ENCODE measurements around the gene DLST.

DLST gene

GRCh38 chr14:74881431-74882102 lies at the start of gene DLST (continued):
- TF ChIP-seq PATZ1 (tag by site-specific recombination; IDR thresholded peaks at IDR 0.05), result peak; percentile 79
- peak; percentile 79 for TF ChIP-seq KLF8 (tag by site-specific recombination; IDR thresholded peaks at IDR 0.05)
- TF ChIP-seq ZNF280C (tag by site-specific recombination; IDR thresholded peaks at IDR 0.05), result no peak
- TF ChIP-seq ZNF580 (tag by site-specific recombination; IDR thresholded peaks at IDR 0.05), result peak; percentile 99
- peak; percentile 42 for TF ChIP-seq KLF1 (tag by site-specific recombination; IDR thresholded peaks at IDR 0.05)
- TF ChIP-seq ZNF837 (tag by site-specific recombination; IDR thresholded peaks at IDR 0.05), result peak; percentile 39; the same call in 1 of the 2 replicates
- TF ChIP-seq ZNF530 (tag by site-specific recombination; IDR thresholded peaks at IDR 0.05; ENCODE audit: low read depth), result no peak
- 0 out of 2 replicates have a peak, but pooled peaks have one; percentile 9 for TF ChIP-seq WT1 (tag by site-specific recombination; IDR thresholded peaks at IDR 0.05)
- no peak for TF ChIP-seq ZNF157 (tag by site-specific recombination; IDR thresholded peaks at IDR 0.05)

- no peak overlapping the region for H3K27ac ChIP-seq (ENCODE audit: extremely low read depth, low read depth, low read length)
- ChIA-PET CTCF (interaction anchor here (0.6 kb wide), 1 partner anchor 255 kb away, joined by 3 read pairs; no protein-coding TSS in a partner anchor), POLR2A (no interaction called here)
- H3K36me3 ChIP-seq (ENCODE audit: control insufficient read depth in 2 of 2, insufficient read depth in 1 of 2, low read length in 2 of 2), result peaks cover 25 to 60% of the 10 kb centered on the region in 2 experiments
- TF ChIP-seq ZNF2 (tag by site-specific recombination; IDR thresholded peaks at IDR 0.05) (no peak), ZNF16 (tag by site-specific recombination; IDR thresholded peaks at IDR 0.05; ENCODE audit: low read depth) (no peak), ZNF701 (tag by site-specific recombination; IDR thresholded peaks at IDR 0.05) (no peak)
- no peak overlapping the region for H3K4me3 ChIP-seq (ENCODE audit: low read depth, low read length)
- 0 out of 2 replicates have a peak, but pooled peaks cover 4% of the 10 kb centered on the region for H3K4me1 ChIP-seq (ENCODE audit: control insufficient read depth, insufficient read depth, low read length)
- H3K9me3 ChIP-seq (ENCODE audit: control insufficient read depth, insufficient read depth, low read depth, low read length), result no peaks in the 10 kb centered on the region
These were observed 48.9 kb upstream of the DLST start for GRCh38 chr14:74832849-74833248.

GRCh38 chr14:74834692-74835392 lies 46.9 kb upstream of the DLST start:
- H3K9me3 ChIP-seq (ENCODE audit: control insufficient read depth, insufficient read depth, low read depth, low read length), result no peaks in the 10 kb centered on the region
- no peaks in the 10 kb centered on the region for H3K4me1 ChIP-seq (ENCODE audit: control insufficient read depth, insufficient read depth, low read length)
- peaks cover 15 to 47% of the 10 kb centered on the region in 2 experiments for H3K36me3 ChIP-seq (ENCODE audit: control insufficient read depth in 2 of 2, insufficient read depth in 1 of 2, low read length in 2 of 2)
- ChIA-PET CTCF (interaction anchor here (0.6 kb wide), 1 partner anchor 222 kb away, joined by 4 read pairs; no protein-coding TSS in a partner anchor), POLR2A (no interaction called here)
- TF ChIP-seq ZNF658 (tag by site-specific recombination; IDR thresholded peaks at IDR 0.05), result no peak
- TF ChIP-seq ZBTB49 (tag by site-specific recombination; IDR thresholded peaks at IDR 0.05; ENCODE audit: low read depth), result no peak
- TF ChIP-seq SCRT2 (tag by site-specific recombination; IDR thresholded peaks at IDR 0.05), result no peak
- TF ChIP-seq ZNF239 (tag by site-specific recombination; IDR thresholded peaks at IDR 0.05), result no peak
- no peak for TF ChIP-seq KLF9 (tag by site-specific recombination; IDR thresholded peaks at IDR 0.05; ENCODE audit: low read depth)
- no peak for TF ChIP-seq ZNF473 (tag by site-specific recombination; IDR thresholded peaks at IDR 0.05)
- TF ChIP-seq ZNF404 (tag by site-specific recombination; IDR thresholded peaks at IDR 0.05), result no peak
- no peak overlapping the region for H3K27ac ChIP-seq (ENCODE audit: extremely low read depth, low read depth, low read length)
- no peak overlapping the region for H3K4me3 ChIP-seq (ENCODE audit: low read depth, low read length)
